Measurements from ENCODE around the gene LYRM7. TPM values are rescaled to one million over a fixed set of nuclear protein-coding genes. Genes with fewer than 3 reads are reported as not detected.
A peak's percentile ranks its signal among the peaks of the same experiment; 100 is the strongest.
"Not testable (repeated sequence)": the region's sequence is repeated elsewhere in the genome, so short reads cannot be mapped to it uniquely, and the experiment has no call there.

The LYRM7 gene
- total and polyA plus RNA-seq, 4 experiments from 2014 or later, result 7.0 to 18.4 (median 14.1) TPM

DNA sequence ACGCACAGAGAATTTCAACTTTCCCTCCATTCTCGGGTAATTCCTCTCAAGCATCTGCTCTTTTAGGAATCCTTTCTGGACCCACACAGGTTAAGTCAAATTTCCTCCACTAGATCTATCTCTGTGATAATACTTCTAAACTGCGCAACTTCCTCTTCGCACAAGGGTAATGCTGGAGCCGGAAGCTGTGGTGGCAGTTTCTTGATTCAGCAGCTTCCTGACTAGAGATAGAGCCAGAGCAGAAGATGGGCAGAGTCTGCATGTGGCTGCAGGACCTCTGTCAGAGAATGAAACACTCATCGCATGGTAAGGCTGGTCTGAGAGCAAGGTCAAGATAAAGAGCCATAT, 82.1 kb downstream of the LYRM7 start:
- H3K4me1 Mint-ChIP-seq, result peaks cover 46 to 78% (median 54%) of the 10 kb centered on the region in 4 donors
- H3K4me3 Mint-ChIP-seq, result peak overlapping the region; percentile 94 to 98 (median 97)
- peak overlapping the region; percentile 92 to 99 (median 97) for H3K27ac Mint-ChIP-seq
- H3K36me3 Mint-ChIP-seq, result peaks cover 13 to 20% of the 10 kb centered on the region in 2 donors
- no peaks in the 10 kb centered on the region for H3K27me3 Mint-ChIP-seq
- POLR2A ChIA-PET (ENCODE audit: partially characterized antibody), result interaction anchor here (0.6 to 20.3 kb wide), 29 partner anchors 23 to 1174 kb away, joined by 3 to 1078 read pairs (median 5); partner anchors contain the start of genes CDC42SE2 and HINT1
- Histone ChIP-seq H3K4me3 (ENCODE audit: low read length in 2 of 2) (peak overlapping the region; percentile 60 to 80), H3K9me3 (ENCODE audit: control insufficient read depth in 1 of 2, low read length in 2 of 2) (no peaks in the 10 kb centered on the region), H3K27me3 (ENCODE audit: insufficient read depth, low read length) (no peaks in the 10 kb centered on the region), H3K27ac (ENCODE audit: low read depth, low read length) (peak overlapping the region; percentile 79), H3K36me3 (ENCODE audit: insufficient read depth, low read length) (peaks cover 3% of the 10 kb centered on the region), H3K4me1 (ENCODE audit: insufficient read depth, low read length) (peaks cover 58% of the 10 kb centered on the region)
- H3K9me3 Mint-ChIP-seq, result peaks cover 0 to 2% (median 0%) of the 10 kb centered on the region in 8 donors
- peak; percentile 86 to 95 (median 88) for DNase-seq
- CTCF ChIA-PET (ENCODE audit: partially characterized antibody), result interaction anchor here (0.9 to 4.4 kb wide), 11 partner anchors 11 to 166 kb away, joined by 3 to 49 read pairs (median 8); partner anchors contain the start of genes CDC42SE2 and HINT1
- intact Hi-C loops (cut with micrococcal nuclease), result loop anchor here (1.0 kb wide), 5 partner anchors 29 to 130 kb away; partner anchors contain the start of genes HINT1 and LYRM7

DNA sequence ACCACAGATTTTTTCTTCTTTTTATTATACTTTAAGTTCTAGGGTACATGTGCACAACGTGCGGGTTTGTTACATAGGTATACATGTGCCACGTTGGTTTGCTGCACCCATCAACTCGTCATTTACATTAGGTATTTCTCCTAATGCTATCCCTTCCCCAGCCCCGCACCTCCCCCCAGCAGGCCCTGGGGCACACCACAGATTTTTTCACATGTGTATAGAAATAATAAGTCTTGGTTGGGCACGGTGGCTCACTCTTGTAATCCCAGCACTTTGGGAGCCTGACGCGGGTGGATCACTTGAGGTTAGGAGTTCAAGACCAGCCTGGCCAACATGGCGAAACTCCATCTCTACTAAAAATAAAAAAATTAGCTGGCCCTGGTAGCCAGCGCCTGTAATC, 83.3 kb downstream of the LYRM7 start:
- POLR2A ChIA-PET (ENCODE audit: partially characterized antibody), result interaction anchor here (1.0 to 20.3 kb wide), 12 partner anchors 21 to 140 kb away, joined by 3 to 1078 read pairs (median 7); partner anchors contain the start of genes CDC42SE2 and HINT1

DNA sequence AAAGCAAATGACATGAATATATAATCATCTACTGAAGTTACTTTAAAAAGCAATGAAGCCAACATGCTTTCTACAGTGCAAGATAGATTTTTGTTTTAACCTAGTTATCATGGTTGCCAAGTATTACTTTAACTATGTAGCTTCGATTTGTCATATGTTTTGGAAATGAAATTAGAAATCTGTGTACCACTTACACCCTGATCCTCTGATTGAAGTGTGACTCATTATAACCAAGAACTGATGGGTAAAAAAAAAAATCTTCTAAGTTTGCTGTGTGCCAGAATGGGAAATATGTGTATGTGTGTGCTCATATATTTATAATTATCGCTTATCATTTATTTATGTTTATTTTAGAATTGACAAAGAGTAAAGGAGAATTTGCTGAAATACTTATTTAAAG, 84.0 kb downstream of the LYRM7 start:
- Histone ChIP-seq H3K4me1 (ENCODE audit: insufficient read depth, low read length) (peaks cover 72% of the 10 kb centered on the region), H3K27ac (ENCODE audit: low read depth, low read length) (peak overlapping the region; percentile 79), H3K4me3 (ENCODE audit: low read length in 2 of 2) (peak overlapping the region; percentile 32 to 60), H3K9me3 (ENCODE audit: control insufficient read depth in 1 of 2, low read length in 2 of 2) (no peaks in the 10 kb centered on the region), H3K36me3 (ENCODE audit: insufficient read depth, low read length) (peaks cover 3% of the 10 kb centered on the region), H3K27me3 (ENCODE audit: insufficient read depth, low read length) (no peaks in the 10 kb centered on the region)
- H3K9me3 Mint-ChIP-seq, result no peaks in the 10 kb centered on the region
- peak overlapping the region; percentile 94 to 98 (median 97) for H3K4me3 Mint-ChIP-seq
- POLR2A ChIA-PET (ENCODE audit: partially characterized antibody), result interaction anchor here (0.6 to 20.3 kb wide), 8 partner anchors 21 to 126 kb away, joined by 3 to 1078 read pairs (median 11); partner anchors contain the start of gene CDC42SE2
- H3K27me3 Mint-ChIP-seq, result no peaks in the 10 kb centered on the region
- CTCF ChIA-PET (ENCODE audit: partially characterized antibody), result interaction anchor here (0.7 to 4.9 kb wide), 7 partner anchors 8 to 128 kb away, joined by 3 to 39 read pairs (median 4); partner anchors contain the start of genes CDC42SE2 and HINT1
- peaks cover 25 to 35% of the 10 kb centered on the region in 2 donors for H3K36me3 Mint-ChIP-seq
- peak in 1 of 5 donors; percentile 27 for DNase-seq
- peak overlapping the region; percentile 92 to 99 (median 97) for H3K27ac Mint-ChIP-seq
- H3K4me1 Mint-ChIP-seq, result peaks cover 56 to 88% (median 67%) of the 10 kb centered on the region in 4 donors
- intact Hi-C loops (cut with micrococcal nuclease), result loop anchor here (1.0 kb wide), 1 partner anchor 9 kb away; no protein-coding TSS in a partner anchor

More for the DNA sequence above, 83.3 kb downstream of the LYRM7 start:
- not testable (repeated sequence) for H3K9me3 Mint-ChIP-seq; H3K27me3 ChIP-seq (ENCODE audit: insufficient read depth, low read length); H3K36me3 ChIP-seq (ENCODE audit: insufficient read depth, low read length); H3K9me3 ChIP-seq (ENCODE audit: control insufficient read depth in 1 of 2, low read length in 2 of 2); H3K27me3 Mint-ChIP-seq
- Histone ChIP-seq H3K27ac (ENCODE audit: low read depth, low read length) (peak overlapping the region; percentile 79), H3K4me1 (ENCODE audit: insufficient read depth, low read length) (peaks cover 70% of the 10 kb centered on the region), H3K4me3 (ENCODE audit: low read length in 2 of 2) (peak overlapping the region; percentile 60 to 80)
- intact Hi-C loops (cut with micrococcal nuclease), result loop anchor here (1.0 kb wide), 1 partner anchor 9 kb away; no protein-coding TSS in a partner anchor
- CTCF ChIA-PET (ENCODE audit: partially characterized antibody), result interaction anchor here (1.0 to 4.9 kb wide), 8 partner anchors 9 to 129 kb away, joined by 3 to 49 read pairs (median 10); partner anchors contain the start of genes CDC42SE2 and HINT1
- peak overlapping the region; percentile 92 to 99 (median 97) for H3K27ac Mint-ChIP-seq
- H3K36me3 Mint-ChIP-seq, result peaks cover 19 to 31% of the 10 kb centered on the region in 2 donors
- peak overlapping the region; percentile 94 to 98 (median 97) for H3K4me3 Mint-ChIP-seq
- peaks cover 56 to 88% (median 65%) of the 10 kb centered on the region in 4 donors for H3K4me1 Mint-ChIP-seq
- peak in 3 of 5 donors; percentile 34 to 51 (median 36) for DNase-seq

Other genes starting within 250 kb of the LYRM7 start
- 100 to 1,000 TPM; 278 to 289 TPM for gene HINT1, start 5.7 kb upstream of the LYRM7 start, total RNA-seq
- 100 to 1,000 TPM; 445 to 559 TPM for gene HINT1, start 5.7 kb upstream of the LYRM7 start, polyA plus RNA-seq
- gene CDC42SE2, start 93.1 kb downstream of the LYRM7 start, total RNA-seq, result 100 to 1,000 TPM; 298 to 316 TPM
- gene CDC42SE2, start 93.1 kb downstream of the LYRM7 start, polyA plus RNA-seq, result 100 to 1,000 TPM; 414 to 773 TPM